Activated T-cell treated with anti-CD3 and anti-CD28 coated beads, Interleukin-2, amount 50 U/mL, for 72 hours (primary cell): ENCODE measurements around the gene TMEM53. TPM values are rescaled to one million over a fixed set of nuclear protein-coding genes. Genes with fewer than 3 reads are reported as not detected.

Source experiments
- ATAC-seq, 2 donors: fragments of 150-1000 bp; cut with Tn5 transposase; replicated peaks in 1 of 2; 2 replicates each; pipeline ENCODE4 v1.10.0; 2021; ENCODE audit warnings: moderate library complexity in 2 of 2, mild to moderate bottlenecking in 1 of 2
- DNase-seq, 2 donors: peaks; one replicate each; pipeline ENCODE4 v3.0.0; 2021 to 2022; ENCODE audit warnings: mixed read lengths in 1 of 2
- H3K27ac Mint-ChIP-seq: one replicate; pipeline ENCODE4 v1.8.0; 2022; ENCODE audit warnings: mild to moderate bottlenecking, moderate library complexity, mixed read lengths
- H3K27me3 Mint-ChIP-seq: one replicate; pipeline ENCODE4 v1.8.0; 2022; ENCODE audit warnings: low read depth, mixed read lengths
- H3K36me3 Mint-ChIP-seq, 2 donors: one replicate each; pipeline ENCODE4 v1.8.0; 2022; ENCODE audit warnings: mixed read lengths in 2 of 2, mild to moderate bottlenecking in 1 of 2; ENCODE audit not compliant: insufficient read depth in 2 of 2
- H3K4me1 Mint-ChIP-seq: one replicate; pipeline ENCODE4 v1.8.0; 2022; ENCODE audit warnings: low read depth, mixed read lengths
- H3K4me3 Mint-ChIP-seq, 2 donors: one replicate each; pipeline ENCODE4 v1.8.0; 2022; ENCODE audit warnings: mild to moderate bottlenecking in 2 of 2, mixed read lengths in 2 of 2, moderate library complexity in 2 of 2
- H3K9me3 Mint-ChIP-seq, 2 donors: one replicate each; pipeline ENCODE4 v1.8.0; 2022; ENCODE audit warnings: mixed read lengths in 2 of 2
- total RNA-seq, 2 donors: library from RNA; stranded (reverse); gene quantifications; one replicate each; pipeline ENCODE4 v1.2.3, GENCODE V29; 2022

Gene TMEM53
- total RNA-seq, 2 donors from 2014 or later, result 3.8 to 4.5 TPM

DNA sequence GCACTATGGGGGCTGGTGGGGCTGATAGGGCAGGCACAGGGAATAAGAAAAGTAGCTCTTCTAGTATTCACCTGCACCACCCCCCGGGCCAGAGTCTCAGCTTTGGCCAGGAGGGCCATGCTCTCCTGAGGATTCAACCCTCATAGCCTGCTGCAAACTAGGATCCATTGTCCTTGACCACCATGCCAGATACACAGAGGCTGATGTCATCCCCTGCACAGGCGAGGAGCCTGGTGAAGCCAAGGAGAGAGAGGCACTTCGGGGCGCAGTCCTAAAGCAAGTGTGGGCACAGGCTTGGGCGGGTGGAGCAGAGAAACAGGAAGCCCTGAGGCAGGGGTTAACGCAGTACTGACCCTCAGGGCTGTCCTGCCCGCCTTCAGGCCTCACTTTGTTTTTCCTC, 29.5 kb downstream of the TMEM53 start:
- Mint-ChIP-seq H3K4me3 (no peak overlapping the region), H3K4me1 (no peaks in the 10 kb centered on the region), H3K27ac (no peak overlapping the region), H3K27me3 (no peaks in the 10 kb centered on the region), H3K36me3 (peaks cover 2 to 9% of the 10 kb centered on the region in 2 donors), H3K9me3 (no peaks in the 10 kb centered on the region)
- ATAC-seq, result no peak
- no peak for DNase-seq

DNA sequence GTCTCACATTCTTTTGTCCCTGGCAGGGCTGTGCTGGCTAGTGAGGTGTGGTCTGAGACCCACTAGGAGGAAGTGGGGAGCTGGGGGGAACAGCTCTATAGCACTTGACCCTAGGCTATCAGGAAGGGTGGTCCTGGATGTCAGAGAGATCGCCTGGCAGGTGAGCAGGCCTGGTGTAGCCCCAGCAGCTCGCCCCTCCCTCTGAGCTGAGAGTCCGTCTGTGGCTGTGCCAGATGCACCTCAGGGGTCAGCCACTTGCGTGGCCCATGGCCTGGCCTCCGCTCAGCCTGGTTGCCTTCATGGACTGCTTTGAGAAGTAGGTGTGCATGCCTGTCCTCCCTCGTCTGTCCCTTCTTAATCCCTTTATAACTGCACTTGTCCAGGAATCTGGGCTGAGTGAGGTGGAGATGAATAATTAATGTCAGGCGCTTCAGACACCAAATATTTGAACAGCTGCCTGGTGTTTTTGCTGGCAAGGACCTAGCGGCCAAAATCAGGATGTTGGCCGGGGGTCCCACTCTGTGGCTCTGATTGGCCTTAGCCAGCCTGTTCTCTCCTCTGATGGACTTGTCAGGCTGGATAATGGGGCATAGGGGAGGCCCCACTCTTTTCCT, 30.5 kb downstream of the TMEM53 start:
- H3K27ac Mint-ChIP-seq, result no peak overlapping the region
- H3K36me3 Mint-ChIP-seq, result peaks cover 2 to 4% of the 10 kb centered on the region in 2 donors
- no peak for ATAC-seq
- H3K9me3 Mint-ChIP-seq, result no peaks in the 10 kb centered on the region
- H3K27me3 Mint-ChIP-seq, result no peaks in the 10 kb centered on the region
- DNase-seq, result no peak
- H3K4me1 Mint-ChIP-seq, result no peaks in the 10 kb centered on the region
- H3K4me3 Mint-ChIP-seq, result no peak overlapping the region

DNA sequence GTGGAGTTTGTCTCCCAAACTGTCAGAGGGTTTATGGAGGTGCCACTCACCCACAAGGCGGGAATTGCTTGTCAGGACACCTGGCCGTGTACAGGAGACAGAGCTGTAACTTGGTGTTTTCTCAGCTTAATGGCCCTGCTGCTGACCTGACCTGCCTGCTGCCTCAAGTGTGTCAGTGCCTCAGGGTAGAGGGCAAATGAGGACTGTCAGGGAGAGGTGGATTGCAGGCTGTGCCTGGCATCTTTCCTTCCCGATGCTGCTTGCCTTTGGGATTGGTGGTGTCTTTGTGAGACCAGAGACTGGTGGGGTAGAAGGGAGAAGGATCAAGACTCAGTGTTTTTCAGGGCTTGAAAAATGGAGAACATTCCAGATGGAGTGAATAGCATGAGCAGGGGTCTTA, 31.4 kb downstream of the TMEM53 start:
- Mint-ChIP-seq H3K36me3 (peaks cover 2 to 4% of the 10 kb centered on the region in 2 donors), H3K27me3 (no peaks in the 10 kb centered on the region), H3K4me1 (no peaks in the 10 kb centered on the region), H3K9me3 (no peaks in the 10 kb centered on the region), H3K4me3 (no peak overlapping the region), H3K27ac (peak overlapping the region; percentile 2)
- DNase-seq (no peak), ATAC-seq (no peak)

DNA sequence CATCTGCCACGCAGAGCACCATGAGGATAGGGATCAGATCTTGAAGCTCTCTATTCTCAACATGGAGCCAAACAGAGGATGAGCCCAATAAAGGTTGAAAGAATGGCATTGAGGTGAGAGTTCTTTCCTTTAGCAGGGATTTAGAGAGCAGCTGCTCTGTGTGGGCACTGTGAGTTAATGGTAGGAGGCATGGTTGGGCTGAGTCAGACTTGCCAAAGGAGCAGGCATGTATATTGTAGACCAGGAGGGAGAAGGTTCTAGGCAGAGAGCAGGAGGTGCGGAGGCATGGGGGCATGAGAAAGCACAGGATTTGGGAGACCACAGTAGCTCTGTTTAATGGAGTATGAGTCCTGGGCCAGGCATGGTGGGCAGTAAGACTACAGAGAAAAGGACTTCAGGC, 32.0 kb downstream of the TMEM53 start:
- ATAC-seq (no peak), DNase-seq (no peak)
- peak overlapping the region; percentile 11 for H3K27ac Mint-ChIP-seq
- H3K27me3 Mint-ChIP-seq, result no peaks in the 10 kb centered on the region
- H3K36me3 Mint-ChIP-seq, result peaks cover 2 to 6% of the 10 kb centered on the region in 2 donors
- no peak overlapping the region for H3K4me3 Mint-ChIP-seq
- H3K9me3 Mint-ChIP-seq, result no peaks in the 10 kb centered on the region
- no peaks in the 10 kb centered on the region for H3K4me1 Mint-ChIP-seq

DNA sequence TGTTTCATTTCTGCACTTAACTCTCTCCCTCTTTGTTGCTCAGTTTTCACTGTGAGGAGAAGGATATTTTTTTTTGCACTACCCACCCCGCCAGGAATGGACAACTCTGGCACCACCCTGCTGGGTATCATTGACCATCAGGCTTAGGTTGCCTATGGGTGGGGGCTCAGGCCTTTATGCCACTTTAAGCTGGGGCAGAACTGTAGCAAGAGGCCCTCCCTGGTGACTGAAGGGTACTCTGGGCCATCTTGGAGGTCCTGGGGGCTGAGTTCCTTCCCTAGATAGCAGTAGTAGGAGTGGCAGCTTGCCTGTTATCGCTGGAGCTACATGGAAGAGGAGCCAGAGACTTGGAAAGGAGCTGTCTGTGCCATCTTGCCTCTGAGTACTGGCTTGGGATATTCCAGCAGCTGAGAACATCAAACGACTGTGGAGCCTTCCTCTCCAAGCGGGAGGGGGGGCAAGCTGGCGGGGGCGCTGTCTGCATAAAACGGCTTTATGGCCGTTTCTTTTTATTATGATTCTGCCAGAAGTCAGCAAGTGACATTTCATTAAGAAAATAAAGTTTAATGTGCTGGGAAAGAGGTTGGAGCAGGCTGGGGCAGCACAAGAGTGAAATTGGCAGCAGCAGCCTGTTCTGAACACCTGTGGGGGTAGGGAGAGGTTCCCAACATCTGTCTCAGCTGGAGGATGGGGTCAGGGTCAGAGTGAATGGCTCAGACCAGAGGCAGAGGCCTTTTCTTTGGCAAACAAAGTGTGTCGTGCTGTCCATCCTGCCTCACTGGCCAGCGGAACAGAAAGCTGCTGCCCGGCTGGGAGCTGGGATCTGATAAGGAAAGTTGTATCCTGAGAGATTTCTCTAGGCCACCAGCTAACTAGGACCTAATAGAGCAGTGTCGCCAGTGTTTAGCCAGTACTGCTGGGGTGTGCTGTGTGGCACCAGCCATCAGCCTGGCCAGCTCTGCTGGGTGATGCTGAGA, 32.9 kb downstream of the TMEM53 start:
- no peaks in the 10 kb centered on the region for H3K4me1 Mint-ChIP-seq
- peak overlapping the region; percentile 53 for H3K27ac Mint-ChIP-seq
- H3K27me3 Mint-ChIP-seq, result no peaks in the 10 kb centered on the region
- H3K4me3 Mint-ChIP-seq, result no peak overlapping the region
- H3K9me3 Mint-ChIP-seq, result no peaks in the 10 kb centered on the region
- H3K36me3 Mint-ChIP-seq, result peaks cover 2 to 9% of the 10 kb centered on the region in 2 donors
- no peak for ATAC-seq
- DNase-seq, result no peak

DNA sequence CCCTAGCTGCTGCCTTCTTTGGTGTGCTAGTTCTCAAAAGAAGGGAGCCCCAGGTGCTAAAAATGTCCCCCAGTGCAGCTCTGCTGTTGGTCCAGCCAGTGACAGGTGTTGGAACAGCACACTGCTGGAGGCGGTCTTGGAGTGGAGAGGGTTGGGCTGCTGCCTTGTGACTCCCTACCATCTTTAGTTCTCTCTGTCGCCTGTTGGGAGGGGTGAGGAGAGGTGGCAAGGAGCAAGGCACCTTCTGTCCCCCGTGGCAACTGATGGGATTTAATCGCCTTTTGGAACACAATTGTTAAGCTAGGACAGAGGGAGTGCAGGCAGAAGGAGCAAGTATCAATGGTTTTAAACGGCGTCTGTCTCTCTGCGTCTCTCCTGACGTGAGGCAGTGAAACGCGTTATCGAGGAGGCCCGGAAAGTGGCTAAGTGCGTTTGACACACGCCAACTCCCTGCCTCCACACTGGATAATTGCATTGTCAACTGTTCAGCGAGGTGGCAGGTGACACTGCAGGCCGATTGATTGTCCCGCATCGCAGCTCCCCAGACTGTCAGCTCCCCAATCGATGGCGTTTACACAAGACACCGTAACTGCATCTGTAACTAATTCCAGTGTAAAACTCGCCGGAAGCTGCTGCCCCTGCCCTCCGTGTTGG, 34.0 kb downstream of the TMEM53 start:
- H3K9me3 Mint-ChIP-seq, result no peaks in the 10 kb centered on the region
- H3K27ac Mint-ChIP-seq, result no peak overlapping the region
- no peak for ATAC-seq
- H3K36me3 Mint-ChIP-seq, result peaks cover 2 to 16% of the 10 kb centered on the region in 2 donors
- no peaks in the 10 kb centered on the region for H3K4me1 Mint-ChIP-seq
- no peak overlapping the region for H3K4me3 Mint-ChIP-seq
- no peaks in the 10 kb centered on the region for H3K27me3 Mint-ChIP-seq
- DNase-seq, result no peak

DNA sequence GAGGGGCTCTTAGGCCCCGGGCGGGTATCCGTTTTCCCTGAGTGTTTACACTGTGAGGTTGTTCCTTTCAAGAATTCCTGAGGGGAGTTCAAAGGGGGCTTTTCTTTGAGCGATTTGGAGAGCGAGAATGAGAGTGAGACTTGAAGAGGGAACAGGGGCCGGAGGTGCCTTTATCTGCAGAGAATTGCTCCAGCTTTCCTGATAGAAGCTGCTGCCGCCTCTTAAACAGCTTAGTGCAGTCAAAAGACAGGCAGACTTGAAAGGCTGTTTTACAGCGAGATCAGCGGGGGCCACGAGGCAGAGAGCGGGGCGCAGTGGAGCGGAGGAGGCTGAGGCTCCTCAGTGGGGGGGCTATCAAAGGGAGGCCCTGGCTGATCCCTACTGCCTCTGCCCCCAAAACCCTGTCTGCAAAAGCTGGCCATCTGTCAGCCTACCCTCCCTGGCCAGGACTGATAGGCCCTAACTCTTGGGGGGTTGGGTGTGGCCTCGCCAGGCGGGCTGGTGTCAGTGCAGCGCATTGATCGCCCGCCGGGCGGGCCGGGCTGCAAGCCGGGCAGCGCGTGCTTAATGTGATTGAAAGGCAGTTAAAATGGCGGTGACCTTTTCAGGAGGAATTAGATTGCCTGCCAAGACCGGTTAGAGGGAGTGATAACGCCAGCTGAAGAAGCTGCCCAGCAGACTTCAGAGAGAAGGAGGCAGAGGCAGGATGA, 36.4 kb downstream of the TMEM53 start:
- DNase-seq (no peak), ATAC-seq (no peak)
- no peak overlapping the region for H3K27ac Mint-ChIP-seq
- H3K4me1 Mint-ChIP-seq, result peaks cover 22% of the 10 kb centered on the region
- H3K36me3 Mint-ChIP-seq, result peaks cover 0 to 14% of the 10 kb centered on the region in 2 donors
- H3K9me3 Mint-ChIP-seq, result no peaks in the 10 kb centered on the region
- H3K27me3 Mint-ChIP-seq, result no peaks in the 10 kb centered on the region
- no peak overlapping the region for H3K4me3 Mint-ChIP-seq

DNA sequence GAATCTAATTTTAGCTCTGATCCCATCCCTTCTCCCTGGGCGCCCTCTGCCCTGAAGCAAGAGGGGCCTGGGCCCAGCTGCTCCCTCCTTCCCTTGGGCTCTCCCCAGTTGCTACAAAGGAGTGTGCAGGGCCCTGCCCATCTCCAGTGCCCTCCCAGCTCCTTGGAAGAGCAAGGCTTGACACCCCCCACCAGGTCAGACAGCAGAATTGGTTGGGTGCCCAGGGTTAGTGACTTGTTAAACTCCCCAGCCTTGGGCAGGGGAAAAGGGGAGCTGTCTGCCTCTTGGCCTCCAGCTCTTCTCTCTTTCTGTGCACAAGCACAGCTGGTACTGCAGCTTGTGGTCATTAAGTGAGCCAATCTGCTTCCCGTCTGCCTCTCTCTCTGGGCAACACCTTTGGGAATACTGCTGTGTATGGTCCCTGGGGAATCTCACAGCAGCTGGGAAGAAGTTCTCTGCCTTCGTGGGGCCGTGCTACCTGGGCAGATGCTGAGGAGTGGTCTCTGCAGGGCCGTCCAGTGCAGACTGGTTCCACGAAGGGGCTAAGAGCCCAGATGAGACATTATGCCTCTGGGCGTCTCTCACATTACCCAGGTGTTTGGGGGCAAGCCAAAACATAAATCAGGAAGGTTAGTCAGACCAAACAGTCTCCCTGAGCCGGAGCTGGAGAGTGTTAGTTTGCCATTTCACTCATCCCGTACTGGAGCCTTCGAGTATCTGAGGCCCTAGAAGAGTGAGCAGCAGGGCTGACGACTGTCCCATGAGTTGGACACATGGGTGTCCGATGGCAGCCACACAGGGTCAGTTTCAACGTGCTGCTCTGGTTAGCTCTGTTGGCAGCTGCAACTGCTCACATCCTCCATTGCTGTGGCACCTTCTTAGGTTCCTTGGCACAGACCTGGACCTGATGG, 37.3 kb downstream of the TMEM53 start:
- no peak for ATAC-seq
- no peak overlapping the region for H3K4me3 Mint-ChIP-seq
- peaks cover 27% of the 10 kb centered on the region for H3K4me1 Mint-ChIP-seq
- no peak overlapping the region for H3K27ac Mint-ChIP-seq
- no peaks in the 10 kb centered on the region for H3K27me3 Mint-ChIP-seq
- no peaks in the 10 kb centered on the region for H3K9me3 Mint-ChIP-seq
- DNase-seq, result no peak
- H3K36me3 Mint-ChIP-seq, result peaks cover 0 to 14% of the 10 kb centered on the region in 2 donors

DNA sequence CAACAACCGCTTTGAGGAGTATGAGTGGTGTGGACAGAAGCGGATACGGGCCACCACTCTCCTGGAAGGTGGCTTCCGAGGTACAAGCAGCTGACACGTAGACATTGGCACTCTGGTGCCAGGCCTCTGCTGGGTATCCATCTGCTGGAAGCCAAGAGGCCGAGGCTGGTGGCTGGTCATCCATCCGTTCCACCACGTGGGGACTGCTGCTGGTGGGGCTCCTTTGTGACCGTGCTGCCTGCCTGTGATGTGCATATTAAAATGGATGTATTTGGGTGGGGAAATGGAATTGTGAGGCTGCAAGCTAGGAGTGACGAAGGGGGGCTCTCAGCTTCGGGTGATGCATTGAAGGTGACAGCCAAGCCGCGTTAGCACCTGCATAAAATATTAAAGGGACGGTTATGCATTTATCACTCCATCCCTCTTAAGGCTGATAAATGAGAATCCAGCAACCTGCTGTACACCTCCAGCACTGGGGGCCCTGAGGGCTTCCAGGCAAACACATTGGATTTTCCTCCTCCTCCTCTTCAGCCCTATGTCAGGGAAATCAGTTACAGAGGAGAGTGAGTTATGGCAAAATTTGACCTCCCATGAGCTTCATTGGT, 38.1 kb downstream of the TMEM53 start:
- no peak for ATAC-seq
- H3K27me3 Mint-ChIP-seq, result no peaks in the 10 kb centered on the region
- peaks cover 30% of the 10 kb centered on the region for H3K4me1 Mint-ChIP-seq
- no peaks in the 10 kb centered on the region for H3K9me3 Mint-ChIP-seq
- no peak for DNase-seq
- peaks cover 0 to 14% of the 10 kb centered on the region in 2 donors for H3K36me3 Mint-ChIP-seq
- H3K27ac Mint-ChIP-seq, result no peak overlapping the region
- no peak overlapping the region for H3K4me3 Mint-ChIP-seq

DNA sequence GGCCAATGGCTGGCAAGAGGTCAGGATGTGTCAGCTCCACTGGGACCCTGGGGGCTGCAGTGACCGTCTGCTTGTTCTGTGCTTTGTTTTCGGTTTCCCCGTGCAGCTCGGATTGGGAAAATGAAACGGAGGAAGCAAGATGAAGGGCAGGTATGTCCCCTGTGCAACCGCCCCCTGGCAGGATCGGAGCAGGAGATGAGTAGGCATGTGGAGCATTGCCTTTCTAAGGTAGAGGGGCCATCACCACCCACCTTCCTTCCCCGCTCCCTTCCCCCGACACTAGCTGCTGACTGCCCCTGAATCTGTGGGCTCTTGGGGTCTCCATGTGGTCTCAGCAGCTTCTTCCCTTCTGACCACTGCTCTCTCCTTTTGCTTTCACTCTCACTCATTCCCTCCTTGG, 38.8 kb downstream of the TMEM53 start:
- no peak for ATAC-seq
- Mint-ChIP-seq H3K36me3 (peaks cover 2 to 14% of the 10 kb centered on the region in 2 donors), H3K27me3 (no peaks in the 10 kb centered on the region), H3K4me1 (peaks cover 37% of the 10 kb centered on the region), H3K27ac (no peak overlapping the region), H3K4me3 (no peak overlapping the region), H3K9me3 (peaks cover 0 to 4% of the 10 kb centered on the region in 2 donors)
- DNase-seq, result no peak

DNA sequence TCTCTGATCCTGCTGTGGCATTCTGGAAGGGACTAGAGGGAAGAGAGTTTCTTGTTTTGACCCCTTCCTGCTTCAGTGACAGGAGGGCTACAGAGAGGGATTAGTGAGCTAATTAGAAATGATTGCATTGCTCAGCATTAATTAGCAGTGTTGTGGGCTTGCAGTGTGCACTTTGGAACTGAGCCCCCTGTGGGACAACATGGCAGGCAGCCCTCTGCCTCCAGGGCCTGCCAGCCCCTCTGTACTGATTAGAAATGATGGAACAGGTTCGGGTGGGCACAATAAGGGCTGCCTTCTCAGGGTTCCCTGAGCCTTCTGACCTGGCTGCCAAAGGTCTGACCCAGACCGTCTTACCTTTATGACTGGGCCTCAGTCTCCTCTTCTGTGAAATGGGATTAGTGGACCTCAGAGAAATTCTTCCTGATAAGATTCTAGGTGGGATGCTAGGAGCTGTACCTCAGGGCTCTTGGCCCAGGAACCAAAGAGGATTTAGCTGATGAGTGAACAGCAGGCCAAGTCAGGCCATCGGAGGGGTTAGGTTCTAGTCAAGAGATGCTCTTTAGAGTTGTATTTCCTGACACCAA, 39.6 kb downstream of the TMEM53 start:
- ATAC-seq (no peak), DNase-seq (no peak)
- H3K36me3 Mint-ChIP-seq, result peaks cover 2 to 14% of the 10 kb centered on the region in 2 donors
- peak overlapping the region in 1 of 2 donors; percentile 4 for H3K4me3 Mint-ChIP-seq
- H3K27me3 Mint-ChIP-seq, result no peaks in the 10 kb centered on the region
- H3K27ac Mint-ChIP-seq, result peak overlapping the region; percentile 7
- H3K9me3 Mint-ChIP-seq, result peaks cover 0 to 5% of the 10 kb centered on the region in 2 donors
- peaks cover 40% of the 10 kb centered on the region for H3K4me1 Mint-ChIP-seq
